Nephron progenitor cell (in vitro differentiated cells): Measurements from ENCODE around the gene SLC29A3.

Experiments used
- DNase-seq: peaks from one replicate; pipeline ENCODE4 v3.0.0; 2021
- H3K27ac Mint-ChIP-seq: 2 replicates; pipeline ENCODE4 v1.8.0; 2021; ENCODE audit warnings: mild to moderate bottlenecking, moderate library complexity, mixed read lengths
- H3K27me3 Mint-ChIP-seq: 2 replicates; pipeline ENCODE4 v1.8.0; 2021; ENCODE audit warnings: mild to moderate bottlenecking, low read depth, mixed read lengths; ENCODE audit not compliant: poor library complexity
- H3K36me3 Mint-ChIP-seq: 2 replicates; pipeline ENCODE4 v1.8.0; 2021; ENCODE audit warnings: low read depth, mixed read lengths
- H3K4me1 Mint-ChIP-seq: 2 replicates; pipeline ENCODE4 v1.8.0; 2021; ENCODE audit warnings: mixed read lengths
- H3K4me3 Mint-ChIP-seq: 2 replicates; pipeline ENCODE4 v1.8.0; 2021; ENCODE audit warnings: mild to moderate bottlenecking, moderate library complexity, mixed read lengths
- H3K9me3 Mint-ChIP-seq: 2 replicates; pipeline ENCODE4 v1.8.0; 2021; ENCODE audit warnings: mild to moderate bottlenecking, moderate library complexity, mixed read lengths
- CTCF ChIP-seq: fragments of 200-600 bp; sonication (generic); IDR thresholded peaks from 2 replicates; pipeline ENCODE4 v1.5.0; 2021; ENCODE audit warnings: antibody characterized with exemption

SLC29A3 gene

GRCh38 chr10:71334221-71334791 is 15.2 kb downstream of the SLC29A3 start:
- TF ChIP-seq CTCF: no peak
- Mint-ChIP-seq H3K27me3 (no peaks in the 10 kb centered on the region), H3K27ac (no peak overlapping the region), H3K4me3 (no peak overlapping the region), H3K36me3 (no peaks in the 10 kb centered on the region), H3K4me1 (peaks cover 72% of the 10 kb centered on the region), H3K9me3 (no peaks in the 10 kb centered on the region)
- DNase-seq: no peak

- H3K27me3 Mint-ChIP-seq: no peaks in the 10 kb centered on the region
- H3K9me3 Mint-ChIP-seq: no peaks in the 10 kb centered on the region
- no peak overlapping the region for H3K27ac Mint-ChIP-seq
- no peaks in the 10 kb centered on the region for H3K36me3 Mint-ChIP-seq
- H3K4me3 Mint-ChIP-seq: no peak overlapping the region
- DNase-seq: no peak
- no peak for TF ChIP-seq CTCF
- peaks cover 79% of the 10 kb centered on the region for H3K4me1 Mint-ChIP-seq
These were observed 16.2 kb downstream of the SLC29A3 start for GRCh38 chr10:71335173-71335708.

GRCh38 chr10:71336632-71337031 is 17.6 kb downstream of the SLC29A3 start:
- no peaks in the 10 kb centered on the region for H3K9me3 Mint-ChIP-seq
- H3K4me1 Mint-ChIP-seq: peaks cover 88% of the 10 kb centered on the region
- no peaks in the 10 kb centered on the region for H3K27me3 Mint-ChIP-seq
- peak overlapping the region; percentile 46 for H3K4me3 Mint-ChIP-seq
- DNase-seq: no peak
- no peak for TF ChIP-seq CTCF
- H3K27ac Mint-ChIP-seq: no peak overlapping the region
- H3K36me3 Mint-ChIP-seq: no peaks in the 10 kb centered on the region

- Mint-ChIP-seq H3K27me3 (no peaks in the 10 kb centered on the region), H3K27ac (no peak overlapping the region), H3K36me3 (no peaks in the 10 kb centered on the region), H3K9me3 (no peaks in the 10 kb centered on the region), H3K4me3 (peak overlapping the region; percentile 36), H3K4me1 (peaks cover 92% of the 10 kb centered on the region)
- peak; percentile 54 for DNase-seq
- TF ChIP-seq CTCF: no peak
These were observed 18.2 kb downstream of the SLC29A3 start for GRCh38 chr10:71337219-71337701.

- Mint-ChIP-seq H3K9me3 (no peaks in the 10 kb centered on the region), H3K27me3 (no peaks in the 10 kb centered on the region), H3K4me3 (no peak overlapping the region), H3K4me1 (peaks cover 81% of the 10 kb centered on the region), H3K27ac (no peak overlapping the region), H3K36me3 (no peaks in the 10 kb centered on the region)
- no peak for DNase-seq
- TF ChIP-seq CTCF: no peak
These were observed 19.9 kb downstream of the SLC29A3 start for GRCh38 chr10:71338728-71339495.
